Right lobe of liver (tissue), 4 donors: ENCODE results near the gene TYW1.
"Not testable (repeated sequence)": the region's sequence is repeated elsewhere in the genome, so short reads cannot be mapped to it uniquely, and the experiment has no call there.

Source experiments
- POLR2A ChIP-seq: fragments of 450-650 bp; IDR thresholded peaks from one replicate; pipeline ENCODE4 v1.6.1; 2017; ENCODE audit warnings: antibody characterized with exemption, mild to moderate bottlenecking
- TF ChIP-seq, protein P1 (sequence below), 4 donors: fragments of 200-600 bp in 3 of 4; fragments of 450-650 bp in 1 of 4; IDR thresholded peaks; one replicate each; pipeline versions ENCODE4 v1.5.1 to v1.8.0; 2016 to 2022; ENCODE audit warnings: antibody characterized with exemption in 4 of 4, mild to moderate bottlenecking in 2 of 4
- donor health status: DM: no; HTN: no; CAD: no.
- donor health status: DM: no; HTN: no; CAD: no.
- donor health status: DM: no; HTN: yes; CAD: no.

DNA sequence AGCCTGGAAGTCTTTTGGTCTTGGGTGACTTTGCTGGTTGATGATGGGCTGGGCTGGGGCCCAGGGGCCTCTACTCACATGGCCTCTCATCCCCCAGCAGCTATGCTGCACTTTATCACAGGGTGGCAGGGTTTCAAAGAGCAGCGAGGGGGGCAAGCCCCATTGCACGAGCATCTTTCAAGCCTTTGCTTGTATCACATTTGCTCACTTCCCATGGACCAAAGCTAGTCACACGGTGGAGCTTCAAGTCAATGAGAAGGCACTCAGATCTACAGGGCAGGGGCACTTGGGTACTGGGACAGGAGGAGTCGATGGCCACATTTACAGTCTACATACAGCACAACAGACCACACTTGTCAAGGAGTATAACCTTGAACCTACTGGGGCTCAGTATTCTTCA lies 108.3 kb downstream of the TYW1 start:
- TF ChIP-seq, protein P1, sequence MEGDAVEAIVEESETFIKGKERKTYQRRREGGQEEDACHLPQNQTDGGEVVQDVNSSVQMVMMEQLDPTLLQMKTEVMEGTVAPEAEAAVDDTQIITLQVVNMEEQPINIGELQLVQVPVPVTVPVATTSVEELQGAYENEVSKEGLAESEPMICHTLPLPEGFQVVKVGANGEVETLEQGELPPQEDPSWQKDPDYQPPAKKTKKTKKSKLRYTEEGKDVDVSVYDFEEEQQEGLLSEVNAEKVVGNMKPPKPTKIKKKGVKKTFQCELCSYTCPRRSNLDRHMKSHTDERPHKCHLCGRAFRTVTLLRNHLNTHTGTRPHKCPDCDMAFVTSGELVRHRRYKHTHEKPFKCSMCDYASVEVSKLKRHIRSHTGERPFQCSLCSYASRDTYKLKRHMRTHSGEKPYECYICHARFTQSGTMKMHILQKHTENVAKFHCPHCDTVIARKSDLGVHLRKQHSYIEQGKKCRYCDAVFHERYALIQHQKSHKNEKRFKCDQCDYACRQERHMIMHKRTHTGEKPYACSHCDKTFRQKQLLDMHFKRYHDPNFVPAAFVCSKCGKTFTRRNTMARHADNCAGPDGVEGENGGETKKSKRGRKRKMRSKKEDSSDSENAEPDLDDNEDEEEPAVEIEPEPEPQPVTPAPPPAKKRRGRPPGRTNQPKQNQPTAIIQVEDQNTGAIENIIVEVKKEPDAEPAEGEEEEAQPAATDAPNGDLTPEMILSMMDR (IDR thresholded peaks at IDR 0.05), result not testable (repeated sequence)
- TF ChIP-seq POLR2A, result not testable (repeated sequence)
